MCF 10A (cell line): ENCODE data around the gene KCNG1. TPM values are rescaled to one million over a fixed set of nuclear protein-coding genes. Genes with fewer than 3 reads are reported as not detected.
A peak's percentile ranks its signal among the peaks of the same experiment; 100 is the strongest.

Experiments
- BruUV-seq: library from RNA; stranded (reverse); fragments of 400-500 nt; replicated peaks from 2 replicates; lab custom pipeline; 2021; lab: Mats Ljungman, UMichigan
- CTCF ChIA-PET: fragments of 300-600 bp; sonication (Branson Sonifier 250); formaldehyde crosslinking; extraction: SDS; loops from one replicate; lab custom pipeline; 2021; ENCODE audit warnings: antibody characterized with exemption, inconsistent platforms; lab: Yijun Ruan, JAX
- POLR2A ChIA-PET: fragments of 300-600, 350-650 bp; sonication (Branson Sonifier 250); formaldehyde crosslinking; extraction: SDS; loops from one replicate; lab custom pipeline; 2020; ENCODE audit warnings: antibody characterized with exemption, inconsistent platforms; lab: Yijun Ruan, JAX
- DNase-seq: peaks from one replicate; pipeline ENCODE4 v3.0.0-alpha.2; 2018; ENCODE audit not compliant: unreplicated experiment
- H3K27ac Mint-ChIP-seq: one replicate; pipeline ENCODE4 v1.8.0; 2022; ENCODE audit warnings: mild to moderate bottlenecking, low read depth, mixed read lengths; ENCODE audit not compliant: unreplicated experiment
- H3K27me3 Mint-ChIP-seq: one replicate; pipeline ENCODE4 v1.8.0; 2022; ENCODE audit warnings: mixed read lengths; ENCODE audit not compliant: insufficient read depth, unreplicated experiment
- H3K36me3 Mint-ChIP-seq: one replicate; pipeline ENCODE4 v1.8.0; 2022; ENCODE audit warnings: mild to moderate bottlenecking, moderate library complexity, mixed read lengths; ENCODE audit not compliant: insufficient read depth, unreplicated experiment
- H3K4me1 Mint-ChIP-seq: one replicate; pipeline ENCODE4 v1.8.0; 2022; ENCODE audit warnings: mixed read lengths; ENCODE audit not compliant: insufficient read depth, unreplicated experiment
- H3K4me3 Mint-ChIP-seq: one replicate; pipeline ENCODE4 v1.8.0; 2022; ENCODE audit warnings: mild to moderate bottlenecking, moderate library complexity, mixed read lengths; ENCODE audit not compliant: unreplicated experiment
- H3K9me3 Mint-ChIP-seq: one replicate; pipeline ENCODE4 v1.8.0; 2022; ENCODE audit warnings: mixed read lengths; ENCODE audit not compliant: unreplicated experiment
- intact Hi-C: fragments of 100-400 bp; cut with micrococcal nuclease; formaldehyde crosslinking; loops from 2 replicates; pipeline ENCODE4 v1.14.1; 2022
- total RNA-seq: library from RNA; stranded (reverse); gene quantifications from 2 replicates; pipeline ENCODE4 v1.2.3, GENCODE V29; 2022
- TF ChIP-seq, protein P1 (sequence below): fragments of 200-600 bp; IDR thresholded peaks from one replicate; pipeline ENCODE4 v1.8.0; 2022; ENCODE audit warnings: antibody characterized with exemption, mild to moderate bottlenecking; ENCODE audit not compliant: unreplicated experiment

KCNG1 gene
- total RNA-seq, 1 experiment from 2014 or later, result 24.8 TPM

GRCh38 chr20:50996901-50997865 lies 25.7 kb downstream of the KCNG1 start:
- TF ChIP-seq, protein P1, sequence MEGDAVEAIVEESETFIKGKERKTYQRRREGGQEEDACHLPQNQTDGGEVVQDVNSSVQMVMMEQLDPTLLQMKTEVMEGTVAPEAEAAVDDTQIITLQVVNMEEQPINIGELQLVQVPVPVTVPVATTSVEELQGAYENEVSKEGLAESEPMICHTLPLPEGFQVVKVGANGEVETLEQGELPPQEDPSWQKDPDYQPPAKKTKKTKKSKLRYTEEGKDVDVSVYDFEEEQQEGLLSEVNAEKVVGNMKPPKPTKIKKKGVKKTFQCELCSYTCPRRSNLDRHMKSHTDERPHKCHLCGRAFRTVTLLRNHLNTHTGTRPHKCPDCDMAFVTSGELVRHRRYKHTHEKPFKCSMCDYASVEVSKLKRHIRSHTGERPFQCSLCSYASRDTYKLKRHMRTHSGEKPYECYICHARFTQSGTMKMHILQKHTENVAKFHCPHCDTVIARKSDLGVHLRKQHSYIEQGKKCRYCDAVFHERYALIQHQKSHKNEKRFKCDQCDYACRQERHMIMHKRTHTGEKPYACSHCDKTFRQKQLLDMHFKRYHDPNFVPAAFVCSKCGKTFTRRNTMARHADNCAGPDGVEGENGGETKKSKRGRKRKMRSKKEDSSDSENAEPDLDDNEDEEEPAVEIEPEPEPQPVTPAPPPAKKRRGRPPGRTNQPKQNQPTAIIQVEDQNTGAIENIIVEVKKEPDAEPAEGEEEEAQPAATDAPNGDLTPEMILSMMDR, result no peak
- intact Hi-C loops, result no loop called here
- H3K27me3 Mint-ChIP-seq, result no peaks in the 10 kb centered on the region
- H3K4me3 Mint-ChIP-seq, result no peak overlapping the region
- peak; percentile 63 for DNase-seq
- peaks cover 17% of the 10 kb centered on the region for H3K4me1 Mint-ChIP-seq
- no TSS peak for BruUV-seq
- no peaks in the 10 kb centered on the region for H3K9me3 Mint-ChIP-seq
- POLR2A ChIA-PET, result interaction anchor here (0.7 to 1.1 kb wide), 4 partner anchors 12 to 670 kb away, joined by 3 read pairs; no protein-coding TSS in a partner anchor
- H3K36me3 Mint-ChIP-seq, result no peaks in the 10 kb centered on the region
- no peak overlapping the region for H3K27ac Mint-ChIP-seq
- CTCF ChIA-PET, result interaction anchor here (0.6 to 22.3 kb wide), 11 partner anchors 9 to 1064 kb away, joined by 3 to 810 read pairs (median 8); partner anchors contain the start of gene ADNP

DNA sequence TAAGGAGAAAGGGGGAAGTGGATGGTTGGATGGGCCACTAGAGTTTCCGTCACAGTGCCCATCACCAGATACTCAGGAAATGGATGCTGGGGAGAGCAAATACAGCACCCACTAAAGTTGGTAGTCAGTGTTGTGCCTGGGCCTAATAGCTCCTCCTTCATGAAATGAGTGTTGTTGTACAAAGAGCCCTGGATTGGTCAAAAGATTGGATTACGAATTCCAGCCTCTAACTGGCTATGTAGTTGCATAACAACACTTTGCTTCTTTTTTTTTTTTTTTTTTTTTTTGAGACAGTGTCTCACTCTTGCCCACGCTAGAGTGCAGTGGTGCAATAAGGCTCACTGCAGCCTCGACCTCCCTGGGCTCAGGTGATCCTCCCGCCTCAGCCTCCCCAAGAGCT lies 27.4 kb downstream of the KCNG1 start:
- Mint-ChIP-seq H3K4me3 (no peak overlapping the region), H3K27ac (no peak overlapping the region), H3K4me1 (peaks cover 13% of the 10 kb centered on the region), H3K36me3 (no peaks in the 10 kb centered on the region), H3K9me3 (no peaks in the 10 kb centered on the region), H3K27me3 (no peaks in the 10 kb centered on the region)
- CTCF ChIA-PET, result interaction anchor here (0.6 to 22.3 kb wide), 7 partner anchors 14 to 599 kb away, joined by 3 to 810 read pairs (median 11); no protein-coding TSS in a partner anchor
- TF ChIP-seq, protein P1, result no peak
- peak; percentile 36 for DNase-seq
- POLR2A ChIA-PET, result no interaction called here
- intact Hi-C loops, result no loop called here
- BruUV-seq, result no TSS peak

DNA sequence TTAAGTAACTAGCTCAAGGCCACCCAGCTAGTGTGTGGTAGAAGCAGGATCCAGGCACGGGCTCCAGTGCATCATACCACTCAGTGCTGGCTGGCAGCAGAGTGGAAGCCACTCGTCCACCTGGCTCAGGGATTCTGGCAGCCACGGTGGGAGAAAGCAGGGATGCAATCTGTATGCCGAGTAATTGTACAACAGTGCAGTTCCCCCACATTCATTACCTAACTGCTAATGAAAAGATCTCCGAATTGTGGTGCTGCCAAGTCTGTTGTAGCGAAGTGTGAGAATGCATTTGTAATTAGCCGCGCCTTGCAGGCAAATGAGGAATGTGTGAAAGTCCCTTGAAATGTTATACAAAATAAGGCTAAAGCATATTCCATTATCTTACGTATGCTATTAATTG lies 29.0 kb downstream of the KCNG1 start:
- CTCF ChIA-PET, result interaction anchor here (0.5 to 22.3 kb wide), 16 partner anchors 8 to 602 kb away, joined by 3 to 810 read pairs (median 8); no protein-coding TSS in a partner anchor
- H3K9me3 Mint-ChIP-seq, result no peaks in the 10 kb centered on the region
- intact Hi-C loops, result loop anchor here (1.0 kb wide), 1 partner anchor 312 kb away; no protein-coding TSS in a partner anchor
- H3K27me3 Mint-ChIP-seq, result no peaks in the 10 kb centered on the region
- no TSS peak for BruUV-seq
- TF ChIP-seq, protein P1, result no peak
- H3K4me1 Mint-ChIP-seq, result peaks cover 13% of the 10 kb centered on the region
- POLR2A ChIA-PET, result interaction anchor here (5.3 kb wide), 1 partner anchor 314 kb away, joined by 50 read pairs; no protein-coding TSS in a partner anchor
- DNase-seq, result no peak
- H3K36me3 Mint-ChIP-seq, result no peaks in the 10 kb centered on the region
- H3K4me3 Mint-ChIP-seq, result no peak overlapping the region
- H3K27ac Mint-ChIP-seq, result no peak overlapping the region
